H54 (cell line): ENCODE measurements around the gene KIF3C.
"Not testable (repeated sequence)": the region's sequence is repeated elsewhere in the genome, so short reads cannot be mapped to it uniquely, and the experiment has no call there.

Experiments used
- DNase-seq: peaks from one replicate; pipeline ENCODE4 v3.0.0; 2011; ENCODE audit warnings: low spot score, mixed read lengths; ENCODE audit not compliant: insufficient read length
- FAIRE-seq: peaks from 3 replicates; lab custom pipeline; 2011; peaks lifted over from hg19 to GRCh38; lab: Jason Lieb, UNC
- POLR2A ChIP-seq: IDR thresholded peaks from 2 replicates; pipeline ENCODE4 v1.6.1; 2011; ENCODE audit warnings: low read depth, mild to moderate bottlenecking, low read length

KIF3C gene

DNA sequence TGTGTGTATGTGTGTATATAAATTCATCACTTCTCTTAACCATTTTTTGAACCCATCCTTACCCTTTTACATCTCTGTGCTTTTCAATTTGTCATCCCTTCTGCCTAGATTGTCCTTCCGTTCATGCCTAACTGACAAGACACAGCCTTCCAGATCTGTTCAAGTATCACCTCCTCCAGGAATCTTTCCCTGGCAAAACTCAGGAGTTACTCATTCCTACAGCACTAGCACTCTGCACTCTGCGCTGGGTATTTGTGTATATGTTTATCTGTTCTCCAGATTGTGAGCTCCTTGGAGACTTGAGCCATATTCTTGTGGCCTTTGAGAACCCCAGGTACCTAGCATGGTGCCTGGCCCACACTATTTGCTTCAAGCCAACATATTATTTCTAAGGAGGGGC, 77.2 kb downstream of the KIF3C start:
- no peak for TF ChIP-seq POLR2A
- DNase-seq (no peak), FAIRE-seq (no peak)

- no peak for TF ChIP-seq POLR2A
These were observed 79.0 kb downstream of the KIF3C start for GRCh38 chr2:25903216-25903776.

DNA sequence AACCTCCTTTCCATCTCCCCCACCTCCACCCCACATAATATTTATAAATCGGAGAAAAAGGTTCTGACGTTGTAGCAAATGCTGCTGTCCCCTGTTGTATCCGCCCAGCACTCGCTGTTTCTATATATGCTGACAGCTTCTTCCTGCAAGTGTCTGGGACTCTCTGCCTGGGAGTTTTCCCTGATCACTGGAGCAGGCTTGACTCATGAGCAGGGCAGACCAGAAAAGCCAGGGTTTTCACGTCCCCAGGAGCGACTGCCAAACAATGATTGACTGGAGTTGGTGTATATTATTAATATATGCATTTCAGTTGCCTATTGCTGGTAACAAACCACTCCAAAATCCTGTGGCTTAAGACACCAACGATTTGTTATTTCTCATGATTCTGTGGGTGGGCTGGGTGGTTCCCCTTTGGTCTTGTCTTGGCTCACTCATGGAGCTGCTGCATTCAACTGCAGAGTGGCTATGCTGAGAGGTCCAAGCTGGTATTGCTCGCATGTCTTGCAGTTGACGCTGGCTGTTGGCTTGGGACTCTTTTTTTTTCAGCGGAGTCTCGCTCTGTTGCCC, 82.8 kb downstream of the KIF3C start:
- FAIRE-seq = no peak

More at GRCh38 chr2:25903216-25903776, 79.0 kb downstream of the KIF3C start:
- FAIRE-seq (no peak), DNase-seq (no peak)

GRCh38 chr2:25897506-25897905, 84.8 kb downstream of the KIF3C start:
- DNase-seq (no peak), FAIRE-seq (no peak)
- no peak for TF ChIP-seq POLR2A

More for the DNA sequence above, 82.8 kb downstream of the KIF3C start:
- TF ChIP-seq POLR2A = no peak
- no peak for DNase-seq

DNA sequence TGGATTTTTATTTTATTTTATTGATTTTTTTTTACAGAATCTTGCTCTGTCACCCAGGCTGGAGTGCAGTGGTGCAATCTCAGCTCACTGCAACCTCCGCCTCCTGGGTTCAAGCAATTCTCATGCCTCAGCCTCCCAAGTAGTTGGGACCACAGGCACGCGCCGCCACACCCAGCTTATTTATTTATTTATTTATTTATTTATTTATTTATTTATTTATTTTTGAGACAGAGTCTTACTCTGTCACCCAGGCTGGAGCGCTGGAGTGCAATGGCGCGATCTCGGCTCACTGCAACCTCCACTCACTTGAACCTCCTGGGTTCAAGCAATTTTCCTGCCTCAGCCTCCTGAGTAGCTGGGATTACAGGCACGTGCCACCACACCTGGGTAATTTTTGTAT, 86.0 kb downstream of the KIF3C start:
- FAIRE-seq, DNase-seq: not testable (repeated sequence)

DNA sequence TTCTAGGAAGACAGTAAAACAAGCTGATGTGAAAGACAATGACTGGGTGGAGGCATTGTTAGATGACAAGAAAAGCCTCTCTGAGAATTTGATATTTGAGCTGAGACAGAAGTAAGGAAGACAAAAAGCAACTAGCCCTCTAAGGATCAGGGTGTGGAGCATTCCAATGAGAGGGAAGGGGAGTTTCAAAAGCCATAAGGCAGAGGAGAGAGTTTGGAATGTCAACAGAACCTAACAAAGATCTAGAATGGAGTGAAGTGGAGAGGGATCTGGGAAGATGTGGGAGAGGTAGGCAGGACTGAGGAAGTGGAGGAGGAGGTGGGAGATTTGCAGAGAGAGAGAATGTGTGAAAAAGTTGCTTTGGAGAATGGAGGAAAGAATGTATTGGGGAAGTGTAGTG, 86.7 kb downstream of the KIF3C start:
- DNase-seq = no peak
- no peak for FAIRE-seq
- no peak for TF ChIP-seq POLR2A

GRCh38 chr2:25895018-25895417, 87.3 kb downstream of the KIF3C start:
- no peak for DNase-seq
- no peak for FAIRE-seq

GRCh38 chr2:25894135-25894830, 88.0 kb downstream of the KIF3C start:
- DNase-seq (no peak), FAIRE-seq (no peak)
- no peak for TF ChIP-seq POLR2A

More at GRCh38 chr2:25895018-25895417, 87.3 kb downstream of the KIF3C start:
- no peak for TF ChIP-seq POLR2A

DNA sequence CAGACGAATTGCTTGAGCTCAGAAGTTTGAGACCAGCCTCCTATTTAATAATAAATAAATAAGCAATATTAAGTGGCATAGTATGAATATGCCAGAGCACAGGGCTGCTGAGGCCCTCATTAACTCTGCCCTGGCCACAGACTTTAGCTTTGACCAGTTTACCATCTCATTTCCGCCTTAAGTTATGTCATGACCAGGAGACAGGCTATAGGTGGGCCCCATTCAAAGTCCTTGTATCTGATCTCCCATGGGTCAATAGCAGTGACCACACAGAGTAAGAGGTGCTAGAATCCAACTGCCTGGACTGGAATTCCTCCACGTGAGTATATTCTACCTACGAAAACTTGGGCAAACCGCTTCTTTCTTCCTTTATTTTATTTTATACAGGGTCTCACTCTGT, 90.6 kb downstream of the KIF3C start:
- no peak for TF ChIP-seq POLR2A
- FAIRE-seq (no peak), DNase-seq (no peak)

DNA sequence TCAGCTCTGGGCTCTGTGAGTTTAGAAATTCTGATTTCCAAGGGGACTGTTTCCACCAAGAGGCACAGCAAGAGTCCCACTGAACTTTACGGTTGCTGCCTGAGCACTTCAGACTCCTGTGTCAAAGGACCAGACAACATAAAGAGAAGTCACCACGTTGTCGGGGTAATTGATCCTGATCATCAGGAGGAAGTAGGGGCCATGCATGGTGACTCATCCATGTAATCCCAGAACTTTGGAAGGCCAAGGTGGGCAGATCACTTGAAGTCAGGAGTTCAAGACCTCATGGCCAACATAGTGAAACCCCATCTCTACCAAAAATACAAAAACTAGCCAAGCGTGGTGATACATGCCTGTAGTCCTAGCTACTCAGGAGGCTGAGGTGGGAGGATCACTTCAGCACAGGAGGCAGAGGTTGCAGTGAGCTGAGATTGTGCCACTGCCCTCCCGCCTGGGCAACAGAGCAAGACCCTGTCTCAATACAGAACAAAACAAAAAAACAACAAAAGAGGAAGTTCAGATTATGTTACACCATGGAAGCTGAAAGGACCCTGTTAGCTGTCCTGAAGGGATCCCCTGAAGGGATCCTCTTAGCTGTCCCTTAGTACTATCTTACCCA, 94.6 kb downstream of the KIF3C start:
- FAIRE-seq (no peak), DNase-seq (no peak)
- no peak for TF ChIP-seq POLR2A

DNA sequence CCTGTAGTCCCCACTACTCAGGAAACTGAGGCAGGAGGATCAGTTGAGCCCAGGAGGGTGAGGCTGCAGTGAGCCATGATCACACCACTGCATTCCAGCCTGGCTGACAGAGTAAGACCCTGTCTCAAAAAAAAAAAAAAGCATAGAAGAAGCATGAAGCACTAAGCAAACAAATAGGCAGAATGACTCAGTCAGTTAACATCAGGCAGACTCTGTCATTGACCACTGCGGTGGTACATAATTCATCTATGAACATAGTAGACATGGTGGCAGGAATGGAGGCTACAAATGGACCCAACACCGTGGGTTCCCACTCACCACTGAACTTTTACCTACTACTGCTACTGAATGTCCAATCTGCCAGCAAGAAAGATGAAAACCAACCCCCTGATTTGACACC, 96.4 kb downstream of the KIF3C start:
- TF ChIP-seq POLR2A = no peak
- DNase-seq (peak; percentile 42), FAIRE-seq (peak; percentile 95)

DNA sequence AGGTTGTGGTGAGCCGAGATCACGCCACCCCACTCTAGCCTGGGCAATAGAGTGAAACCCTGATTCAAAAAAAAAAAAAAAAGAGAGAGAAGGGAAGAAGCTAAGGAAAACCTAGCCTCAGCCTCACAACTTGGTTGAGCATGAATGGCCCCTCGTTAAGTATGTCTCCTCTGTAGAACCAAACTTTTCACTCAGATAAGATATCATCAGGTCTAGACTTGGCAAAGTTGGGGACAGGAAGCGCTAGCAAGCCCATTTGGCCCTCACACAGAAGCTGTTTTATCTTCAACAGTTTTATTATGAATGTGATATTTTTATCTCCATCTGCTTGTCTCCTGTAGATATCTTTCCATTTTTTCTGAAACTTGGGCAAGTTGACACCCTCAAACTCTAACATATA, 100.5 kb downstream of the KIF3C start:
- DNase-seq (no peak), FAIRE-seq (no peak)
- TF ChIP-seq POLR2A = no peak

GRCh38 chr2:25879133-25879730, 103.1 kb downstream of the KIF3C start:
- no peak for TF ChIP-seq POLR2A
- DNase-seq = no peak
- no peak for FAIRE-seq

DNA sequence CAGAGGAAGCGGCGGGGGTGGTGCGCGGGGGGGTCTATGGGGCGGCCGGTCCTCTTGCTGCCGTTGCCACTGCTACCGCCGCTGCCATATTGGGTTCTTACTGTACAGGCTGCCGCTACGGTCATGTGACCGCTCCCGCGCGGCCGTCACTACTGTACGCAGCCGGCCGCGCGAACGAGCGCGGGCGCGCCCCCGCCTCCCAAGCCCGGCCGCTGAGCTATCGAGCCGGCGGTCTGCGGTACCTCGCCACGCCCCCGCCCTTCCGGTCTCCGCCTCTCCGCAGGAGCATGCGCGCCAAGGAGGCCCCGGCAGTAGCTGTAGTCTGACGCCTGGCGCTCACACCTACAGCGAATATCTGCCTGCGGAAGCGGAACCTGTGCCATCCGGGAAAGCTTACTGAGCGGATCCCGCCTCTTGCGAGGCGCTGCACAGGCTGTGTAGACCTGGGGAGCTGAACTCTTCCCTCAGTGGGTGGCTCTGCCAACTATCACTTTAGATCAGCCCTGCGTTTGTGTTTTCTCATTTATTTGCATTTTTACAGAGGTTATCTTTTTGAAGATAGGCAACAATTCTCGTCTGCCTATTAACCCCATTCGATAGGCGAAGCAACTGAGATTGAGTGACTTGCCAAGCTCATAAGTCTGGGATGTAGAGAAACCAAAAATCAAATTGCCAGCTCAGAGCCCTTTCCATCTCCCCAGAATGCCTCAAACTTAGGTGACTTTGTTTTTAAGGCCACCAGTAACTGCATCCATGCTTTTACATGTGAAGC, 103.8 kb downstream of the KIF3C start, which contains the start of gene ASXL2:
Gene ASXL2 (minus strand): TSS at position 127 of the 772 bp plus-strand sequence. CDS start 265 bp downstream, outside the sequence.
- peak; percentile 97 for FAIRE-seq
- DNase-seq = peak; percentile 90
- TF ChIP-seq POLR2A = peak; percentile 64
